Nephron progenitor cell (in vitro differentiated cells): ENCODE data around the gene ENHO.
A peak's percentile ranks its signal among the peaks of the same experiment; 100 is the strongest.

Experiments
- DNase-seq: peaks from one replicate; pipeline ENCODE4 v3.0.0; 2021
- H3K27ac Mint-ChIP-seq: 2 replicates; pipeline ENCODE4 v1.8.0; 2021; ENCODE audit warnings: mild to moderate bottlenecking, moderate library complexity, mixed read lengths
- H3K27me3 Mint-ChIP-seq: 2 replicates; pipeline ENCODE4 v1.8.0; 2021; ENCODE audit warnings: mild to moderate bottlenecking, low read depth, mixed read lengths; ENCODE audit not compliant: poor library complexity
- H3K36me3 Mint-ChIP-seq: 2 replicates; pipeline ENCODE4 v1.8.0; 2021; ENCODE audit warnings: low read depth, mixed read lengths
- H3K4me1 Mint-ChIP-seq: 2 replicates; pipeline ENCODE4 v1.8.0; 2021; ENCODE audit warnings: mixed read lengths
- H3K4me3 Mint-ChIP-seq: 2 replicates; pipeline ENCODE4 v1.8.0; 2021; ENCODE audit warnings: mild to moderate bottlenecking, moderate library complexity, mixed read lengths
- H3K9me3 Mint-ChIP-seq: 2 replicates; pipeline ENCODE4 v1.8.0; 2021; ENCODE audit warnings: mild to moderate bottlenecking, moderate library complexity, mixed read lengths
- TF ChIP-seq, protein P1 (sequence below): fragments of 200-600 bp; sonication (generic); IDR thresholded peaks from 2 replicates; pipeline ENCODE4 v1.5.0; 2021; ENCODE audit warnings: antibody characterized with exemption

The ENHO gene

DNA sequence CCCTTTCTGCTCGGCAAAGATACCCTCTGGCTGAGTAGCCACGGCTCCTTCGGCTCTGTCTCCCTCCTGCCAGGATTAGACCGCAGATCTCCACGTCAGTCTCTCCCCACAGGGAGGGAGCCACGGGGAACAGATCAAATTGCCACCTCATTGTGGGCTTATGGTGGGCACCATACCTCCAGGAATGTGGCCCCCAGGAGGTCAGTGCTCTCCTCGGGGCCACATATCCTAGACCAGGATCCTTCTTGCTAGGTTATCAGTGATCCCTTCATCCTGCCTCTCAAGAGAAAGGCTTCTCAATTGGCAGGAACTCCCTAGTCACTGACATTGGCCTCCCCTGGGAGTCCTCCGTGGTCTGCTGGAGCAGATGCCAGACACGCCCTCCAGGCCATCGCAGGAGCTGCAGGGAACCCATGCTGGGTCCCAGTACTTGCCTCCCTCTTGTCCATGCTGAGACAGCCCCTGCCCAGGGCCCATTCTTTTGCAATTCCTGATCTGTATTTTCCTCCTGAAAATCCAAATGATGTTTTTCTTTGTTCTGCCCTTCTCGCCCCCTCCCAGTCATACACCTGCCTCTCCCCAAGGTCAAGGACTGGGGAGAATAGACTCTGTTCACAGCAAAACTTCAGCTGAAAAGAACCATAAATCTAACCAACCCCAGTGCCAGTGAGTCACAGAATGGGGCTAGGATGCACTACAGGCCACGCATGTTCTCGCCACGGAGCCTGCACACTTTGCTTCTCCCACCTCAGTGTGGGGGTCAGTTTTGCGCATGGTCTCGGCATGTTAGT, 31.6 kb upstream of the ENHO start:
- Mint-ChIP-seq H3K9me3 (no peaks in the 10 kb centered on the region), H3K4me3 (peak overlapping the region; percentile 56), H3K4me1 (peaks cover 72% of the 10 kb centered on the region), H3K27me3 (peaks cover 3% of the 10 kb centered on the region), H3K27ac (peak overlapping the region; percentile 93), H3K36me3 (peaks cover 16% of the 10 kb centered on the region)
- TF ChIP-seq, protein P1, sequence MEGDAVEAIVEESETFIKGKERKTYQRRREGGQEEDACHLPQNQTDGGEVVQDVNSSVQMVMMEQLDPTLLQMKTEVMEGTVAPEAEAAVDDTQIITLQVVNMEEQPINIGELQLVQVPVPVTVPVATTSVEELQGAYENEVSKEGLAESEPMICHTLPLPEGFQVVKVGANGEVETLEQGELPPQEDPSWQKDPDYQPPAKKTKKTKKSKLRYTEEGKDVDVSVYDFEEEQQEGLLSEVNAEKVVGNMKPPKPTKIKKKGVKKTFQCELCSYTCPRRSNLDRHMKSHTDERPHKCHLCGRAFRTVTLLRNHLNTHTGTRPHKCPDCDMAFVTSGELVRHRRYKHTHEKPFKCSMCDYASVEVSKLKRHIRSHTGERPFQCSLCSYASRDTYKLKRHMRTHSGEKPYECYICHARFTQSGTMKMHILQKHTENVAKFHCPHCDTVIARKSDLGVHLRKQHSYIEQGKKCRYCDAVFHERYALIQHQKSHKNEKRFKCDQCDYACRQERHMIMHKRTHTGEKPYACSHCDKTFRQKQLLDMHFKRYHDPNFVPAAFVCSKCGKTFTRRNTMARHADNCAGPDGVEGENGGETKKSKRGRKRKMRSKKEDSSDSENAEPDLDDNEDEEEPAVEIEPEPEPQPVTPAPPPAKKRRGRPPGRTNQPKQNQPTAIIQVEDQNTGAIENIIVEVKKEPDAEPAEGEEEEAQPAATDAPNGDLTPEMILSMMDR, result no peak
- DNase-seq, result no peak

DNA sequence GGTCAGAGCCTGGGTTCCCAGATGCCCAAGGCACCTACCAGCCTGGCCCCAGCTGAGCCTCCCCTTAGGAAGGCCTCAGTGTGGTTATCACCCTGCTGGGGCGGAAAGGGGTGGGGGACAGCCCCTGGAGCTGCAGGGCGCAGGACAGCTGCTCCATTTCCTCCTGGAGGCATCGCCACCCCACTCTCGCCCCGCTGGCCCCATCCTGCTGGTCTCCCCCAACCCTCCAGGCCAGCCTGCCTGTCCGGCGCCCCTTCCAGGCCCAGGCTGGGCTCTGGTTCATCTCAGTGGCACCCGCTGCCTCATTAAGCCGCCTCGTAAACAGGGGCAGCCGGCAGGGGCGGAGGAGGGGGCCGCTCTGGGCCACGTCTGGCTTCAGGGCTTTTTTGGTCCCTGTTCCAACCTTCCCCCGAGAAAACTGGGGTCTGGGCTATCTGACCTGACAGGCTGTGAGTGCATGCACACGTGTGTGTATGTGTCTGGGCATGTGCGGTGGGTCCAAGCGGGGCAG, 30.8 kb upstream of the ENHO start:
- Mint-ChIP-seq H3K36me3 (peaks cover 16% of the 10 kb centered on the region), H3K4me1 (peaks cover 72% of the 10 kb centered on the region), H3K27me3 (peaks cover 3% of the 10 kb centered on the region), H3K4me3 (no peak overlapping the region), H3K9me3 (no peaks in the 10 kb centered on the region), H3K27ac (no peak overlapping the region)
- DNase-seq, result no peak
- TF ChIP-seq, protein P1, result no peak

DNA sequence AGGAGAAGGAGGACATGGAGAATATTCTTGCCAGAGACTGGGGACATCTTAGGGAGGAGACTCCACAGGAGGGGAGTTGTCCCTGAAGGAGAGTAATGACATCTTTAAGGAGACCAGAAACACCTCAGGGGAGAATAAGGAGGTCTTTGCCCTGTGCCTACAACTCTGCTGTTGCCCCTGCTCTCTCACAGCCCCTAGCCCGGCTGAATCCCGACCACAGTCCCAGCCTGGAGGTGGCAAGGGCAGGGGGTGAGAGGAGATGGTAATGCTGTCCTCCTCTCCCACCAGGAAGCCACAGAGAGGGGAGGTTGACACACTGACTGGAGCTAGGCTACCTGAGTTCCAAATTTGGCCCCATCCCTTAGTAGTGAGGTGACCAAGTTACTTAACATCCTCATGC, 30.2 kb upstream of the ENHO start:
- H3K36me3 Mint-ChIP-seq, result peaks cover 16% of the 10 kb centered on the region
- DNase-seq, result no peak
- H3K4me3 Mint-ChIP-seq, result peak overlapping the region; percentile 28
- H3K4me1 Mint-ChIP-seq, result peaks cover 72% of the 10 kb centered on the region
- no peaks in the 10 kb centered on the region for H3K9me3 Mint-ChIP-seq
- TF ChIP-seq, protein P1, result no peak
- H3K27me3 Mint-ChIP-seq, result peaks cover 3% of the 10 kb centered on the region
- H3K27ac Mint-ChIP-seq, result peak overlapping the region; percentile 94

- peaks cover 16% of the 10 kb centered on the region for H3K36me3 Mint-ChIP-seq
- peaks cover 3% of the 10 kb centered on the region for H3K27me3 Mint-ChIP-seq
- no peaks in the 10 kb centered on the region for H3K9me3 Mint-ChIP-seq
- DNase-seq, result no peak
- peak overlapping the region; percentile 94 for H3K27ac Mint-ChIP-seq
- H3K4me1 Mint-ChIP-seq, result peaks cover 72% of the 10 kb centered on the region
- peak overlapping the region; percentile 28 for H3K4me3 Mint-ChIP-seq
- TF ChIP-seq, protein P1, result no peak
Observed at GRCh38 chr9:34552606-34552981, 29.8 kb upstream of the ENHO start.

DNA sequence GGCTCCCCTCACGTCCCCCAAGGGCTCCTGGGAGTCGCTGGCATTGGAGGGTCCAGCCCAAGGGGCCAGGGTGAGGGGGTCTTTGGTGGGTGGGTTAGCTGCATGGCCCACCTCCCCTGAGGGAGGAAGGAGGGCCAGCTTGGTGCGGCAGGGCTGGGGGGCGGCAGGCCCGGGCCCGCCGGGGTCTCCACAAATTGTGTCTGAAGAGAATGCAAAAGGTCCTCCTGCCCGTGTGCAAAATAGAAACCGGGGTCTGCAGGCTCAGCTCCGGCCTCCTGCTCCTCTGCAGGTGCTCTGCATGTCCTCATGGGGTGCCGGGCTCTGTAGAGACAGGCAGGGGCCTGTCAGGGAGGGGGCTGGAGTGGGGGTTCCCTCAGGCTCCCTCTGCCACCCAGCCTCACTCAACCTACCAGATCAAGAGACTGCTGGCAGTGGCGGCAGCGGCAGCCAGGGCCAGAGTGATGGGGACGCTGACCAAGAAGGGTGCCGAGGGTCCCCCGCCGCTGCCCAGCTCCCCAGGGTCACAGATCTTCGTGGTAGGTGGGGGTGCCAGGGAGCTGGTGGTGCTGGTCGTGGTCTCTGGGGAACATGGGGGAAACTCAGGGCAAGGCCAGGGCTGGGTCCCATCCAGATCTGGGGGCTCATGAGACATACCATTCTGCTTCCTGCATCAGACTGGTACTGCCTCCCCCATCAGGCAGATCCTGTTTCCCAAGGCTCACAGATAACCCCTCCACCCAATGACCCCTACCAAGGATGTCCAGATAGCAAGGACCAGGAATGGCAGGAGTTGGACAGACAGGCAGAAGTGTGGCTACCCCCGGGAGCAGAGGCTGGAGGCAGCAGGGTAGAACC, 29.2 kb upstream of the ENHO start:
- no peaks in the 10 kb centered on the region for H3K9me3 Mint-ChIP-seq
- H3K27me3 Mint-ChIP-seq, result peaks cover 6% of the 10 kb centered on the region
- no peak for DNase-seq
- H3K36me3 Mint-ChIP-seq, result peaks cover 16% of the 10 kb centered on the region
- peak overlapping the region; percentile 22 for H3K27ac Mint-ChIP-seq
- TF ChIP-seq, protein P1, result no peak
- no peak overlapping the region for H3K4me3 Mint-ChIP-seq
- H3K4me1 Mint-ChIP-seq, result peaks cover 70% of the 10 kb centered on the region
